ENCODE measurements around the gene SFSWAP. TPM values are rescaled to one million over a fixed set of nuclear protein-coding genes. Genes with fewer than 3 reads are reported as not detected.
A peak's percentile ranks its signal among the peaks of the same experiment; 100 is the strongest.

SFSWAP gene
- total and polyA plus RNA-seq, 2 of the 8 experiments (the other 6 are each of a cell fraction or from before 2014, with no cell fraction given) = 36.5 to 49.5 TPM

DNA sequence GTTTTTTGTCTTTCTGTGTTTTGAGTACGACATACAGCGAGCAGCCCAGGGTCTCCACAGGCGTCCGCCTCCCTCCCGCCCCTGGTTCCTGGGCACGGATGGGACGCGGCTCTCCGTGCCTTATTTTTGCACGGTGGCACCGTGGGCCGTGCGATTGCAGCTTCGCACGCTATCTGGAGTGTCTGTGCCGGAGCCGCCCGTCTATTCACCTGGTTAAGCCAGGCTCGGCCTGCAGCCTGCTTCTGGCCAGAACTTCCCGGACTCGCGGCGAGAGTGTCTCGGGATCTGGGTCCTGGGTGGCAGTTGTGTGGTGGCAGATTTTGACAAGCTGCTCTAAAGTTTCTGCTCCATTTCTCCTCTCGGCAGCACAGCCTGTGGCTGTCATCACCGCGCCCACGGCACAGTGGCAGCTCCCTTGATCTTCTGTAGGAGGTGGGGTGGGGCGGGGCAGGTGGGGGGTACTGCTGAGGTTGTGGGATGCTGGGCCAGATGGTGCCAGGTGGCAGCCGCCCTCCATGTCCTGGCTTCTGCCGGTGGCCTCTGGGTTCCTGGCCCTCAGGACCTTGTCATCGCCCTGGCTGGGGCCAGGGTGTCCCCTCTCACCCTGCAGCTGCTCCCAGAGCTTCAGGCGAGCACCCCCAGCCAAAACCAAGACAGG, 120.2 kb downstream of the SFSWAP start:
- peaks cover 7 to 26% of the 10 kb centered on the region in 2 experiments for H4K20me1 ChIP-seq (replicated peaks in 1 of 2; ENCODE audit: control insufficient read depth in 1 of 2, insufficient read depth in 2 of 2, low read length in 2 of 2)
- no peak overlapping the region for H2BK12ac ChIP-seq (ENCODE audit: low read depth, low read length)
- WGBS, 2 experiments (ENCODE audit: extremely low coverage in 1 of 2, insufficient coverage in 1 of 2, insufficient read length in 1 of 2, insufficient replicate concordance in 2 of 2, low coverage in 1 of 2, low lambda C conversion rate in 2 of 2, missing lambda C conversion rate in 1 of 2) = 40% methylated on average over 32 of the region's 33 CpGs; no CpG with 5 or more reads in 1 of the 2 experiments
- H3K4me1 ChIP-seq (replicated peaks in 1 of 4; ENCODE audit: control insufficient read depth in 3 of 4, insufficient read depth in 4 of 4, low read length in 3 of 4) = peaks cover 0 to 25% (median 15%) of the 10 kb centered on the region in 4 experiments; a peak in 6 of 7 replicates
- H3K27me3 ChIP-seq (replicated peaks in 1 of 4; ENCODE audit: control insufficient read depth in 3 of 4, extremely low read depth in 1 of 4, insufficient read depth in 3 of 4, low read length in 3 of 4) = peaks cover 2 to 17% (median 13%) of the 10 kb centered on the region in 4 experiments; a peak in 6 of 7 replicates
- DNase-seq (ENCODE audit: low read depth in 1 of 2, low spot score in 2 of 2) = no peak
- no peak overlapping the region for H3K4ac ChIP-seq (replicated peaks; ENCODE audit: insufficient read length, low read depth, low read length)
- no peaks in the 10 kb centered on the region for H3K9me3 ChIP-seq (ENCODE audit: insufficient read depth in 2 of 2, low read depth in 1 of 2, low read length in 1 of 2)
- no peak overlapping the region for H3K23ac ChIP-seq (ENCODE audit: insufficient read length)
- no peak overlapping the region for H3K56ac ChIP-seq (replicated peaks; ENCODE audit: insufficient read length, low read depth, low read length)
- H3K79me2 ChIP-seq (ENCODE audit: control insufficient read depth in 1 of 2, insufficient read depth in 2 of 2, low read length in 2 of 2) = peaks cover 0 to 30% of the 10 kb centered on the region in 2 experiments; a peak in 2 of 4 replicates
- H2BK120ac ChIP-seq (replicated peaks; ENCODE audit: low read depth, low read length) = no peak overlapping the region
- no peak overlapping the region; the same call in 1 of the 2 replicates for H3K18ac ChIP-seq (ENCODE audit: extremely low read depth, low read length)
- peak overlapping the region; percentile 57 to 92 for H3K4me2 ChIP-seq (ENCODE audit: insufficient read depth in 1 of 2, low read depth in 2 of 2, low read length in 2 of 2)
- FAIRE-seq = no peak
- H4K8ac ChIP-seq (ENCODE audit: extremely low read depth, insufficient read depth, low read length) = peak overlapping the region; percentile 83
- H3K9ac ChIP-seq (replicated peaks in 1 of 4; ENCODE audit: extremely low read depth in 1 of 4, low read depth in 3 of 4, low read length in 3 of 4) = peak overlapping the region in 1 of 4 experiments; percentile 15; a peak in 1 of 7 replicates
- H3K27ac ChIP-seq (ENCODE audit: low read depth, low read length) = no peak overlapping the region
- peak overlapping the region; percentile 43 to 68 (median 58) for H3K4me3 ChIP-seq (ENCODE audit: extremely low read depth in 1 of 4, insufficient read depth in 2 of 4, low read depth in 3 of 4, low read length in 4 of 4)
- H2BK20ac ChIP-seq (ENCODE audit: low read length) = no peak overlapping the region
- no peak overlapping the region for H3K14ac ChIP-seq (ENCODE audit: insufficient read length)
- no peak overlapping the region for H2AFZ ChIP-seq (ENCODE audit: low read length)
- TF ChIP-seq JUN (IDR thresholded peaks at IDR 0.05; ENCODE audit: low read depth, low read length) (no peak), BACH1 (IDR thresholded peaks at IDR 0.05; ENCODE audit: low read length) (peak; percentile 27; the same call in 1 of the 2 replicates)
- no peak overlapping the region for H4K91ac ChIP-seq (replicated peaks; ENCODE audit: insufficient read length, low read length)
- no peak overlapping the region for H2AK5ac ChIP-seq (ENCODE audit: low read depth, low read length)
- peak overlapping the region; percentile 60; the same call in 1 of the 2 replicates for H2BK5ac ChIP-seq (ENCODE audit: low read depth, low read length)
- H3K23me2 ChIP-seq (ENCODE audit: low read depth, low read length) = peaks cover 16% of the 10 kb centered on the region; the same call in 1 of the 2 replicates
- H2BK15ac ChIP-seq (ENCODE audit: low read length) = no peak overlapping the region
- peaks cover 4% of the 10 kb centered on the region; the same call in 1 of the 2 replicates for H3K79me1 ChIP-seq (ENCODE audit: low read depth, low read length)
- no peak overlapping the region for H4K5ac ChIP-seq (ENCODE audit: insufficient read length, low read depth, low read length)
- H3K36me3 ChIP-seq (ENCODE audit: control insufficient read depth in 2 of 4, insufficient read depth in 4 of 4, low read length in 3 of 4) = no peaks in the 10 kb centered on the region; a peak in 1 of 8 replicates
- CTCF ChIA-PET (ENCODE audit: partially characterized antibody) = interaction anchor here (0.6 to 1.3 kb wide), 7 partner anchors 13 to 715 kb away, joined by 3 to 4 read pairs (median 3); no protein-coding TSS in a partner anchor
- POLR2A ChIA-PET (ENCODE audit: partially characterized antibody) = interaction anchor here (1.1 to 1.5 kb wide), 6 partner anchors 11 to 120 kb away, joined by 3 to 4 read pairs (median 3); partner anchors contain the start of gene SFSWAP
